GM12872 (cell line): Measurements from ENCODE around the gene BANF1.

Experiments
- CTCF ChIP-seq: IDR thresholded peaks from 3 replicates; pipeline ENCODE4 v1.5.1; 2011; ENCODE audit warnings: low read depth, mild to moderate bottlenecking, low read length, moderate library complexity; ENCODE audit not compliant: insufficient read depth

The BANF1 gene

DNA sequence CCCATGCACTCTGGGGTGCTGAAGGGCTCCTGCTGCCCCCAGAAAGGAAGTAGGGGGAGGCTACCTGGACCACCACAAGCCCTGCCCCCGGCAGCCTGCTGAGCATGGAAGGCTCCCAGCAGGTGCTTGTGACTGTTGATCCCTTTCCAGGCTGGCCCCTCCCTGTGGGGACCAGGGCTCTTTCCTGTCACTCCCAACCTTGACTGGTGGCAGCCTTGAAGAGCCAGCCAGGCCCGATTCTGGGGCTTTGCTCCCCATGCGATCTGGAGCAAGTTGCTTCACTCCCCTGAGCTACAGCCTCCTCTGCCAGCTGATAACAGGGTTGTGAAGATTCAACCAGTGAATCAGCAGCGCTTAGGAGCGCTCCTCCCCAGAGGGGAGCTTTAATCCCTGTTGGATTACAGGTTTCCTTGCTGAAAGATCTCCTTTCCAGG is 4.9 kb downstream of the BANF1 start:
- TF ChIP-seq CTCF = no peak

GRCh38 chr11:66008095-66008467 is 5.8 kb downstream of the BANF1 start:
- no peak for TF ChIP-seq CTCF

- TF ChIP-seq CTCF = no peak
Observed at GRCh38 chr11:66008468-66009101, 6.3 kb downstream of the BANF1 start.

GRCh38 chr11:66011239-66011784 is 9.0 kb downstream of the BANF1 start:
- no peak for TF ChIP-seq CTCF

GRCh38 chr11:66011785-66012303 is 9.5 kb downstream of the BANF1 start, which contains the start of gene CST6:
Gene CST6, plus strand, starts transcription at chr11:66012008. Its CDS starts 37 bp downstream, at chr11:66012045.
- no peak for TF ChIP-seq CTCF

GRCh38 chr11:66012371-66012945 is 10.2 kb downstream of the BANF1 start:
- TF ChIP-seq CTCF = no peak

- no peak for TF ChIP-seq CTCF
Observed at GRCh38 chr11:66012946-66013761, 10.9 kb downstream of the BANF1 start.
